Fibroblast of lung (primary cell): ENCODE results near the gene SNN. TPM values are rescaled to one million over a fixed set of nuclear protein-coding genes. Genes with fewer than 3 reads are reported as not detected.

Experiments
- DNase-seq, 2 donors: peaks; one replicate each; pipeline versions ENCODE4 v3.0.0 to v3.0.0-alpha.2; 2010; ENCODE audit warnings: low read depth in 2 of 2
- H2AFZ ChIP-seq: 2 replicates; pipeline ENCODE4 v1.5.1; 2012; ENCODE audit warnings: low read length, control low read depth, inconsistent platforms
- H3K27ac ChIP-seq: 2 replicates; pipeline ENCODE4 v1.5.1; 2011; ENCODE audit warnings: low read length, control low read depth; ENCODE audit not compliant: insufficient read depth
- H3K27me3 ChIP-seq: 2 replicates; pipeline ENCODE4 v1.5.1; 2011; ENCODE audit warnings: mild to moderate bottlenecking, low read length; ENCODE audit not compliant: control insufficient read depth, insufficient read depth
- H3K36me3 ChIP-seq: 2 replicates; pipeline ENCODE4 v1.5.1; 2011; ENCODE audit warnings: low read length; ENCODE audit not compliant: control insufficient read depth, insufficient read depth
- H3K4me1 ChIP-seq: 2 replicates; pipeline ENCODE4 v1.5.1; 2011; ENCODE audit warnings: low read length; ENCODE audit not compliant: control insufficient read depth, insufficient read depth; ENCODE audit errors: extremely low read depth
- H3K4me2 ChIP-seq: 2 replicates; pipeline ENCODE4 v1.5.1; 2011; ENCODE audit warnings: low read length, control low read depth; ENCODE audit not compliant: insufficient read depth; ENCODE audit errors: extremely low read depth
- H3K4me3 ChIP-seq, 4 experiments: fragments of 200-600 bp in 1 of 4; sonication (generic) in 1 of 4; replicated peaks in 1 of 4; 2 replicates each; pipeline ENCODE4 v1.5.1; 2011 to 2016; ENCODE audit warnings: low read length in 4 of 4, low read depth in 3 of 4, mild to moderate bottlenecking in 3 of 4, control low read depth in 2 of 4, inconsistent platforms in 1 of 4, mixed read lengths in 1 of 4; ENCODE audit not compliant: insufficient read depth in 1 of 4; ENCODE audit errors: control extremely low read depth in 1 of 4
- H3K79me2 ChIP-seq: 2 replicates; pipeline ENCODE4 v1.5.1; 2012; ENCODE audit warnings: mild to moderate bottlenecking, low read length, inconsistent platforms; ENCODE audit not compliant: control insufficient read depth, insufficient read depth
- H3K9ac ChIP-seq: 2 replicates; pipeline ENCODE4 v1.5.1; 2011; ENCODE audit warnings: mild to moderate bottlenecking, low read length, control low read depth; ENCODE audit not compliant: insufficient read depth
- H3K9me3 ChIP-seq: 2 replicates; pipeline ENCODE4 v1.5.1; 2012; ENCODE audit warnings: low read depth, low read length; ENCODE audit not compliant: control insufficient read depth, insufficient read depth
- H4K20me1 ChIP-seq: 2 replicates; pipeline ENCODE4 v1.5.1; 2011; ENCODE audit warnings: low read length; ENCODE audit not compliant: control insufficient read depth, insufficient read depth; ENCODE audit errors: extremely low read depth
- EZH2 ChIP-seq: IDR thresholded peaks from 2 replicates; pipeline ENCODE4 v1.5.1; 2012; ENCODE audit warnings: low read length, control low read depth, mild to moderate bottlenecking; ENCODE audit errors: missing control alignments
- polyA plus RNA-seq, 2 donors: library from polyadenylated mRNA; depleted of rRNA in 1 of 2; stranded (reverse) in 1 of 2; unstranded in 1 of 2; fragments of >200 nt; gene quantifications; 2 replicates each; pipeline ENCODE4 v1.2.1, GENCODE V29; 2011 to 2012; ENCODE audit warnings: missing spikeins in 1 of 2
- total RNA-seq: library from RNA; depleted of rRNA; stranded (reverse); fragments of >200 nt; gene quantifications from 2 replicates; pipeline ENCODE4 v1.2.1, GENCODE V29; 2014
- TF ChIP-seq, protein P1 (sequence below), 2 donors: IDR thresholded peaks in 1 of 2; conservative IDR thresholded peaks in 1 of 2; 1 replicate in 1 of 2; 2 replicates in 1 of 2; pipeline ENCODE4 v1.5.1; 2011 to 2012; ENCODE audit warnings: low read length in 2 of 2, control low read depth in 1 of 2, inconsistent platforms in 1 of 2, low read depth in 1 of 2, mild to moderate bottlenecking in 1 of 2

SNN gene
- total and polyA plus RNA-seq, 2 donors (not counting 1 experiment from before 2014, with no cell fraction given): 17.5 to 24.9 TPM

DNA sequence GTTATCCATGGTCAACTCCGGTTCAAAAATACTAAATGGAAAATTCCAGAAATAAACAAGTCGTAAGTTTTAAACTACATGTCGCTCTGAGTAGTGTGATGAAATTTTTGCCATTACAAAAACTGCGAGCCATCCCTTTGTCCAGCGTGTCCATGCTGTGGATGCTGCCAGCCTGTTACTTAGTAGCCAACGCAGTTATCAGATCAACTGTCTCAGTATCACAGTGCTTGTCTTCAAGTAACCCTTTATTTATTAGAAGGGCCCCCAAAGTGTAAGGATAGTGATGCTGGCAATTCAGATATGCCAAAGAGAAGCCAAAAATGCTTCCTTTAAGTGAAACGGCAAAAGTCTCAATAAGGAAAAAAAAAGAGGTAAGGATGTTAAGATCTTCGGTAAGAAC lies 23.9 kb downstream of the SNN start:
- no peaks in the 10 kb centered on the region for H3K79me2 ChIP-seq
- H3K4me1 ChIP-seq: no peaks in the 10 kb centered on the region
- no peak for DNase-seq
- H4K20me1 ChIP-seq: no peaks in the 10 kb centered on the region
- no peak overlapping the region for H3K27ac ChIP-seq
- no peaks in the 10 kb centered on the region for H3K9me3 ChIP-seq
- no peak for TF ChIP-seq EZH2
- TF ChIP-seq, protein P1, sequence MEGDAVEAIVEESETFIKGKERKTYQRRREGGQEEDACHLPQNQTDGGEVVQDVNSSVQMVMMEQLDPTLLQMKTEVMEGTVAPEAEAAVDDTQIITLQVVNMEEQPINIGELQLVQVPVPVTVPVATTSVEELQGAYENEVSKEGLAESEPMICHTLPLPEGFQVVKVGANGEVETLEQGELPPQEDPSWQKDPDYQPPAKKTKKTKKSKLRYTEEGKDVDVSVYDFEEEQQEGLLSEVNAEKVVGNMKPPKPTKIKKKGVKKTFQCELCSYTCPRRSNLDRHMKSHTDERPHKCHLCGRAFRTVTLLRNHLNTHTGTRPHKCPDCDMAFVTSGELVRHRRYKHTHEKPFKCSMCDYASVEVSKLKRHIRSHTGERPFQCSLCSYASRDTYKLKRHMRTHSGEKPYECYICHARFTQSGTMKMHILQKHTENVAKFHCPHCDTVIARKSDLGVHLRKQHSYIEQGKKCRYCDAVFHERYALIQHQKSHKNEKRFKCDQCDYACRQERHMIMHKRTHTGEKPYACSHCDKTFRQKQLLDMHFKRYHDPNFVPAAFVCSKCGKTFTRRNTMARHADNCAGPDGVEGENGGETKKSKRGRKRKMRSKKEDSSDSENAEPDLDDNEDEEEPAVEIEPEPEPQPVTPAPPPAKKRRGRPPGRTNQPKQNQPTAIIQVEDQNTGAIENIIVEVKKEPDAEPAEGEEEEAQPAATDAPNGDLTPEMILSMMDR (conservative IDR thresholded peaks at IDR 0.05 in 1 of 2, IDR thresholded peaks at IDR 0.05 in 1 of 2; ENCODE audit: low read depth in 1 of 2, low read length in 2 of 2): no peak
- H3K36me3 ChIP-seq: peaks cover 16% of the 10 kb centered on the region
- H3K9ac ChIP-seq: no peak overlapping the region
- no peak overlapping the region for H2AFZ ChIP-seq
- no peaks in the 10 kb centered on the region for H3K27me3 ChIP-seq
- H3K4me2 ChIP-seq: no peak overlapping the region
- no peak overlapping the region for H3K4me3 ChIP-seq

DNA sequence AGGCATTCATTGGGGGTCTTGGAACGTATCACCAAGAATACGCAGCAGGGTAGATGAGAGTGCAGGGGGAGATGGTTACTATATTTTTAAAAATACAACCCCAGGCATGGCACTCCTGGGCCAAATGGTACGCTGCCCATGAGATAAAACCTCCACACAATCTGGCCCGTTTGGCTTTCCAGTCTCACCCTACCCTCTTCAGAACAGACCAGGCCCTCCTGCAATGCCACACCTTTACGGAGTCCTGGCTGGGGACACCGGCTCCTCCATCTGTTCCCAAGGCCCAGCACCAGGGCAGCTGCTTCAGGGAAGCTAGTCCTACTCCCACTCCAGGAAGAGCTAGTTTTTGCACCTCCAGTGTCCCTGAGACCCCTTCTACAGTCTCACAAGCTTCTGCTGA lies 24.4 kb downstream of the SNN start:
- Histone ChIP-seq H3K9me3 (no peaks in the 10 kb centered on the region), H2AFZ (no peak overlapping the region), H3K27ac (no peak overlapping the region), H4K20me1 (no peaks in the 10 kb centered on the region), H3K4me1 (no peaks in the 10 kb centered on the region), H3K4me2 (no peak overlapping the region), H3K36me3 (peaks cover 13% of the 10 kb centered on the region), H3K4me3 (no peak overlapping the region), H3K9ac (no peak overlapping the region), H3K27me3 (no peaks in the 10 kb centered on the region), H3K79me2 (no peaks in the 10 kb centered on the region)
- no peak for DNase-seq
- no peak for TF ChIP-seq EZH2
- TF ChIP-seq, protein P1 (conservative IDR thresholded peaks at IDR 0.05 in 1 of 2, IDR thresholded peaks at IDR 0.05 in 1 of 2; ENCODE audit: low read depth in 1 of 2, low read length in 2 of 2): no peak

GRCh38 chr16:11696266-11697012 lies 28.2 kb downstream of the SNN start:
- Histone ChIP-seq H3K4me2 (no peak overlapping the region), H3K4me3 (no peak overlapping the region), H2AFZ (no peak overlapping the region), H3K9ac (no peak overlapping the region), H3K36me3 (peaks cover 15% of the 10 kb centered on the region), H3K4me1 (no peaks in the 10 kb centered on the region), H4K20me1 (no peaks in the 10 kb centered on the region), H3K27me3 (no peaks in the 10 kb centered on the region), H3K27ac (no peak overlapping the region), H3K9me3 (no peaks in the 10 kb centered on the region), H3K79me2 (no peaks in the 10 kb centered on the region)
- no peak for DNase-seq
- TF ChIP-seq EZH2: no peak
- TF ChIP-seq, protein P1 (conservative IDR thresholded peaks at IDR 0.05 in 1 of 2, IDR thresholded peaks at IDR 0.05 in 1 of 2; ENCODE audit: low read depth in 1 of 2, low read length in 2 of 2): no peak
